ENCODE measurements around the gene VEPH1. TPM values are rescaled to one million over a fixed set of nuclear protein-coding genes. Genes with fewer than 3 reads are reported as not detected.
"Not testable (repeated sequence)": the region's sequence is repeated elsewhere in the genome, so short reads cannot be mapped to it uniquely, and the experiment has no call there.

Gene VEPH1
- total RNA-seq, 2 experiments from 2014 or later: not detected

DNA sequence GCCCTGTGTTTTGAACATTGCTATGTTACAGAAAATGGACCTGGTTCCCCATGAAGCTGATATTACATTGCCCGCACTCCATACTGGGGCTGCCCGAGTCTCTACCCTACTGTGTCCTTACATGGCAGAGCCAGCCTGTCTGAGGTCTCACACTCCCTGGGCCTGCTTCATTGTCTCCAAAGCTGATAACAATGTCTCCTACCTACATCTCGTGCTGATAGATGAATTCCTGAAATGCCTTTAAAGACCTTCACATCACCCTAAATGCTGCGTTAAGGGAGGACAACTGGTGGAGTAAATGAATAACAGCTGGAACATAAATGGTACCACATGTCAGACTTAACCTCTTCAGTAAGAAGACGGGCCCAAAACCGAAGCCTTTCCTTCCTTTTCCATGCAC, 129.4 kb downstream of the VEPH1 start:
- no peak overlapping the region for H3K4me3 Mint-ChIP-seq
- H3K27me3 Mint-ChIP-seq: no peaks in the 10 kb centered on the region
- no peaks in the 10 kb centered on the region for H3K36me3 Mint-ChIP-seq
- H3K27ac Mint-ChIP-seq: no peak overlapping the region
- ATAC-seq (no peak), DNase-seq (no peak)
- H3K4me1 Mint-ChIP-seq: no peaks in the 10 kb centered on the region
- CTCF ChIA-PET: no interaction called here
- H3K9me3 Mint-ChIP-seq (ENCODE audit: low read depth): no peaks in the 10 kb centered on the region

DNA sequence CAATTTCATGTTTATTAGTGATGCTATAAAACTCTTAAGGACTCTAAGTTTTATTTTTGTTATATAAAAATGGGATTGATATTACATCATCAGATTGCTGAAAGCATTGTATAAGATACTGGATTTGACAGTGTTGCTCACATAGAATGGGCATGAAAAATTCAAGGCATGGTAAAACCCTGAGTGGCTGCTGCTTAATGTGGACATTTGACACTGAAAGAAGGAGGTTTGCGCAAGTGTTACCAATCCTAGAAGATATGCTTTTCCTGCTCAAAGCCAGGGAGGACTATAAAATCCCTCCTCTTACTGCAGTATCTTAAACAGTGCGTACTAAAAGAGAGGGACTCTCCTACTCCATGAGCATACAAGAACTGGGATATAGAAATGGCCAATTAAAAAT, 132.3 kb downstream of the VEPH1 start:
- DNase-seq (no peak), ATAC-seq (no peak)
- no peaks in the 10 kb centered on the region for H3K9me3 Mint-ChIP-seq (ENCODE audit: low read depth)
- no peak overlapping the region for H3K4me3 Mint-ChIP-seq
- no peaks in the 10 kb centered on the region for H3K36me3 Mint-ChIP-seq
- no peaks in the 10 kb centered on the region for H3K4me1 Mint-ChIP-seq
- no peak overlapping the region for H3K27ac Mint-ChIP-seq
- CTCF ChIA-PET: no interaction called here
- H3K27me3 Mint-ChIP-seq: no peaks in the 10 kb centered on the region

DNA sequence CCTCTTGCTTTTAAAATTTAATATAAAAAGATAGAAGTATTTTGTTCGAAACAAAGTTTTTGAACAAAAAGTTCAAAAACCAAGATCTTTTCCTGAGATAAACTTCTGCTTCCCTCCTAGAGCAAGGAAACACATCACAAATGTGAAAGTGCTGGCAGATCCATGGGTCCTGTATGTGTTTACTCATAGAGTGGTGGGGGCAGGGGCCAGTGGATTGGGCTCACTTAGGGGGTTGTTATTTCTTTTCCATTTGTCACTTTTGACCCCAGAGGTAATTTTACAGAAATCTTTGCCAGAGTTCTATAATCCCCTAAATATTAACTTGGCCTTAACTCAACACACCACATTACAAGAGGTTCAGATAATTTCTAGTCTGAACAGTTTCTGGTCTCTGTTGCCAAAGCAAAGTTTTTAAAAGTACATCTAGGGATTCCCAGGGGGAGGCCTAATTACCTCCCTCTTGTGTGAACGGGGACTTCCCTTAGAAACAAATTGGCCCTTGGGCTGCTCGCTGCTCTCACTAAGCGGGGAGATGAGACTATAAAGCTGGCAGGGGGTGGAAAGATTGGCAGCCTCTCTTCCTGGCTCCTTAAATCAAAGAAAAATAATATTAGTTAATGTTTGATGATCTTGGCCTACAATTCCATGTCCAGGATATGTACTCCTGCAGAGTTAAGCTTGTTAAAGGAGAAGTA, 133.3 kb downstream of the VEPH1 start:
- no peak for DNase-seq
- H3K27me3 Mint-ChIP-seq: no peaks in the 10 kb centered on the region
- H3K4me3 Mint-ChIP-seq: no peak overlapping the region
- no peaks in the 10 kb centered on the region for H3K36me3 Mint-ChIP-seq
- no peak overlapping the region for H3K27ac Mint-ChIP-seq
- H3K4me1 Mint-ChIP-seq: no peaks in the 10 kb centered on the region
- H3K9me3 Mint-ChIP-seq (ENCODE audit: low read depth): no peaks in the 10 kb centered on the region
- CTCF ChIA-PET: no interaction called here
- ATAC-seq: no peak

DNA sequence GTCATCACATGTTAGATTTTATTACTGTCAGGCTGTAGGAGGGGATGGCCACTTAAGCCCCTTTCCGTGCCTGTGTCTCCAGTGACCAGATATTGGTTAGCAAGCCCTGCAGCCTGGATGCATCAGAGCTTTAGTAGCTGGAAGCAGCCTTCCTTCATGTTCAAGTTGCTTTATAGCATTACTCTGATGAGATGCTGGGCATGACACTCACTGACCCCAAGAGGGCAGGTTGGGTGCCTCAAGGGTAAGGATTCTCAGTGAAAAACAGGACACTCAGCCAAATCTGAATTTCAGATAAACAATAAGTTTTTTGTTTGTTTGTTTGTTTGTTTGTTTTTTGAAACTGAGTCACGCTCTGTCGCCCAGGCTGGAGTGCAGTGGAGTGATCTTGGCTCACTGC, 135.0 kb downstream of the VEPH1 start:
- no peak overlapping the region for H3K4me3 Mint-ChIP-seq
- CTCF ChIA-PET: no interaction called here
- H3K27me3 Mint-ChIP-seq: no peaks in the 10 kb centered on the region
- ATAC-seq (no peak), DNase-seq (no peak)
- no peaks in the 10 kb centered on the region for H3K4me1 Mint-ChIP-seq
- no peak overlapping the region for H3K27ac Mint-ChIP-seq
- H3K36me3 Mint-ChIP-seq: no peaks in the 10 kb centered on the region
- no peaks in the 10 kb centered on the region for H3K9me3 Mint-ChIP-seq (ENCODE audit: low read depth)

DNA sequence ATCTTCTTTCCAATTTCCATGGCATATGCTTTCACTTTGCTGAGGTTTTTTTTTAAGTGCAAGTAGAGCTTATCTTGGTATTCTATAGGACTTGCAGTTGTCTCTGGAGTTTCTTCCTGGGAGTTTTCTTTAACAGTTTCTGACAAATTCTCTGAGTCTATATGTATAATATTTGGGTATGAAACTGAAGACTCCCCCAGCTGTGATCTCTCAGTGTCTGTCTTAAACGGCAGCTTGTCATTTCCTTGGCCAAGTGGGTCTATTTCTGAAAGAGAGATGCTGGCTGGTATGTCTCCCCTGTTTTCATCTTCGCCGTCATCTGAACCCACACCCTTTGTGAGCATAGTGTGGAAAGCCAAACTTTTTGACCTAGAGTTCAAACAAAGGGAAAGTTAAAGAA, 139.8 kb downstream of the VEPH1 start:
- no peak overlapping the region for H3K4me3 Mint-ChIP-seq
- H3K4me1 Mint-ChIP-seq: no peaks in the 10 kb centered on the region
- DNase-seq: no peak
- CTCF ChIA-PET: no interaction called here
- H3K36me3 Mint-ChIP-seq: no peaks in the 10 kb centered on the region
- ATAC-seq: no peak
- H3K27ac Mint-ChIP-seq: no peak overlapping the region
- H3K27me3 Mint-ChIP-seq: no peaks in the 10 kb centered on the region
- H3K9me3 Mint-ChIP-seq (ENCODE audit: low read depth): no peaks in the 10 kb centered on the region

DNA sequence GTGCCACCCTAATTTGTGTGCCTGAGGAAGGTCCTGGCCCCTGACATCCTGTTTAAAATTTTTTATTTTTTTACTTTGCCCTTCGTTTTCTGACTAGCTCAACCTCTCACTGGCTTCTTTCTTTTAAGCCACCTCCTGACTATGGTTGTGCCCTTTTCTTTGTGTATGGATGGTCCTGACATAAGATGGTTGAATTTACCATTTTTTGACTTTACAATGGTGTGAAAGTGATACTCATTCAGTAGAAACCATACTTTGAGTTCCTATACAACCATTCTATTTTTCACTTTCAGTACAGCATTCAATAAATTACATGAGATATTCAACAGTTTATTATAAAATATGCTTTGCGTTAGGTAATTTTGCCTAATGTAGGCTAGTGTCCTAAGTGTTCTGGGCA, 140.9 kb downstream of the VEPH1 start:
- ATAC-seq (no peak), DNase-seq (no peak)
- H3K4me1 Mint-ChIP-seq: no peaks in the 10 kb centered on the region

DNA sequence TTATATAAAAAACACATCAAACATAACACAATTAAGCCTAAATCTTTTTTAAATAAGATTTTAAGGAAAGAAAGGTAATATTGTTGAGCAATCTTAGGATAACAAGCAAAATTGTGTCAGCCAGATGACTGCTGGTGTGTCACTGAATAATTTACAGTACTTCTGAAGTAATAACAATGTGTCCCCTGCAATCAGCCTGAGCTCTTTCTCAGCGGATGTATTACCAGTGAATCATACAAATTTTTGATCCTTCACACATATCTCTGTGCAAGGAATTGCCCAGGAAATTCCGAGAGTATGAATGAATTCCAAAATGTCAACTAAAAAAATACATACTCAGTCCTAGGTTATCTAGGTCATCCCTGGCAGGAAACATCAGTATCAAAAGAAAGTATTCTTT, 143.2 kb downstream of the VEPH1 start:
- H3K36me3 Mint-ChIP-seq: no peaks in the 10 kb centered on the region
- DNase-seq (no peak), ATAC-seq (no peak)
- no peaks in the 10 kb centered on the region for H3K9me3 Mint-ChIP-seq (ENCODE audit: low read depth)
- no peaks in the 10 kb centered on the region for H3K4me1 Mint-ChIP-seq
- no peaks in the 10 kb centered on the region for H3K27me3 Mint-ChIP-seq
- no peak overlapping the region for H3K4me3 Mint-ChIP-seq
- H3K27ac Mint-ChIP-seq: no peak overlapping the region
- CTCF ChIA-PET: no interaction called here

More for the DNA sequence above, 140.9 kb downstream of the VEPH1 start:
- CTCF ChIA-PET: no interaction called here
- Mint-ChIP-seq H3K9me3 (ENCODE audit: low read depth) (no peaks in the 10 kb centered on the region), H3K27ac (no peak overlapping the region), H3K4me3 (no peak overlapping the region), H3K27me3 (no peaks in the 10 kb centered on the region), H3K36me3 (no peaks in the 10 kb centered on the region)

DNA sequence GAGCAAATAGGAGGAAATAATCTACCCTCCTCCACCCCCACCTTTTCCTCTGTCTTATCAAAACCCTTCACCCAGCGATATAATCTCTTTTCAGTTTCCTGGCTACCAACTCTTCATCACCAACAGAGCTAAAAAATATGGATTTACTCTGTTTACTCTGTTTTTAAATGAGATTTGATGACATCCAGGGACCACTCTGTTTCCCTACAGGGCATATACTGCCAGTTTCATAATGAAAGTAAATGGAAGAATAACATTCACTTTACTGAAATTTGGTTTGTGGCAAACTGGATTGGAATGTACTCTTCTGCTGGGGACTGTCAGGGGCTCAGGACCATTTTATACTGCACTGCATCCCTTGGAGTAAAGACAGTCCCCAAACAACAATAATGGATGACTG, 146.7 kb downstream of the VEPH1 start:
- Mint-ChIP-seq H3K4me1 (no peaks in the 10 kb centered on the region), H3K36me3 (no peaks in the 10 kb centered on the region)
- ATAC-seq: no peak

DNA sequence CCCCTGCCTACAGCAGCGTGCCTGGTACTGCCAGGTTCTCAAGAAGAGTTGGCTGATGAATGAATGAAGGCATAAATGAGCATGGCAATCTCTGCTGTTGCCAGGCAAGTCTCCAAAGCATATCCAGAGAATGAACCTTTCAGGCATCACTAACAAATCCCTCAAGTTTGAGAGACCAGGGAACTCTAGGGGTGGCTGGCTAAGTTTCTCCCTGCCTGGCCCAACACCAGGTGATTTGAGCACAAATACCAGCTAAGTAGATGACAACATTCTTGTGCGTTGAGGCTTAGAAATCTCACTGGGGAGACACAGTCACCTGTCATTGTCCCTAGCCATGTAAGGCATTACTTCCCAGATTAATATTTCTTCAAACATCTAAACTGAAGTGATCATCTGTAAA, 147.9 kb downstream of the VEPH1 start:
- H3K4me1 Mint-ChIP-seq: no peaks in the 10 kb centered on the region
- no peak for DNase-seq
- no peak for ATAC-seq
- H3K4me3 Mint-ChIP-seq: no peak overlapping the region
- H3K27me3 Mint-ChIP-seq: no peaks in the 10 kb centered on the region
- H3K9me3 Mint-ChIP-seq (ENCODE audit: low read depth): no peaks in the 10 kb centered on the region
- CTCF ChIA-PET: no interaction called here
- no peak overlapping the region for H3K27ac Mint-ChIP-seq
- no peaks in the 10 kb centered on the region for H3K36me3 Mint-ChIP-seq

More for the DNA sequence above, 146.7 kb downstream of the VEPH1 start:
- Mint-ChIP-seq H3K27me3 (no peaks in the 10 kb centered on the region), H3K4me3 (no peak overlapping the region), H3K9me3 (ENCODE audit: low read depth) (no peaks in the 10 kb centered on the region), H3K27ac (no peak overlapping the region)
- CTCF ChIA-PET: no interaction called here
- no peak for DNase-seq

DNA sequence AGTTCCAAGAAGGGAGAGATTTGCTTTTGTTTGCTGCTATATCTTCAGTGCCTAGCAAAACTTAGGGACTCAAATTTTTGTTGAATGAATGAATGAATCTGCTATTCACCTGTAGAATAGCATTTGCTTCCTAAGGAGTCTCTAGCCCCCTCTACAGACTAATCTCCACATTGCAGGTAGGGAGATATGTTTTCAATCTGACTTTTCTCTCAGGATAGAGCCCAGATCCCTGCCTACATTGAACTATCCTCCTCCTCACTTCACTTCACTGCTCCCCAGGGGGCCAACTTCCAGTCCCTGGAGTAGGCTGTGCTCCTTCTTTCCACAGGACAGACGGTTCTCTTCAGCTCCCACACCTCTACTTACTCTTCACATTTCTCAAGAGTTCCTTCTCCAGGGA, 148.5 kb downstream of the VEPH1 start:
- no peak for ATAC-seq
- no peak for DNase-seq
- Mint-ChIP-seq H3K4me3 (no peak overlapping the region), H3K9me3 (ENCODE audit: low read depth) (no peaks in the 10 kb centered on the region), H3K27me3 (no peaks in the 10 kb centered on the region), H3K4me1 (no peaks in the 10 kb centered on the region), H3K36me3 (no peaks in the 10 kb centered on the region), H3K27ac (no peak overlapping the region)
- CTCF ChIA-PET: no interaction called here

DNA sequence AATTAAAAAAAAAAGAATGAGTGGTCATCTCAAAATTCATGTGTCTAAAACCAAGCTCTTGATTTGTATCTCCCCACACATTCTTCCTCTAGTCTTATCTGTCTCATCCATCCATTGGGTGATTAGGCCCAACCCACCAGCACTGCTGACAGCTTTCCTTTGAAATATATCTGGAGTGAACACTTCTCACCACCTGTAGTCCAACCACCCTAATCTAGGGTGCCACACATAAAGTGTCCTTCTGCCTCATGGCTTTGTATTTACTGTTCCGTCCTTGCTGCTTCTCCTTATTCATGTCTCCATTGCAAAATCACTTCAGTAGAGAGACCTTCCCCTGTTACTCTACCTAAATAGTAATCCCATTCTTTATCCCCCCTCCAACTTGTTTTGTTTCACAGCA, 149.0 kb downstream of the VEPH1 start:
- Mint-ChIP-seq H3K9me3 (ENCODE audit: low read depth) (no peaks in the 10 kb centered on the region), H3K27ac (no peak overlapping the region), H3K4me3 (no peak overlapping the region), H3K36me3 (no peaks in the 10 kb centered on the region), H3K4me1 (no peaks in the 10 kb centered on the region), H3K27me3 (no peaks in the 10 kb centered on the region)
- DNase-seq (no peak), ATAC-seq (no peak)
- CTCF ChIA-PET: no interaction called here

DNA sequence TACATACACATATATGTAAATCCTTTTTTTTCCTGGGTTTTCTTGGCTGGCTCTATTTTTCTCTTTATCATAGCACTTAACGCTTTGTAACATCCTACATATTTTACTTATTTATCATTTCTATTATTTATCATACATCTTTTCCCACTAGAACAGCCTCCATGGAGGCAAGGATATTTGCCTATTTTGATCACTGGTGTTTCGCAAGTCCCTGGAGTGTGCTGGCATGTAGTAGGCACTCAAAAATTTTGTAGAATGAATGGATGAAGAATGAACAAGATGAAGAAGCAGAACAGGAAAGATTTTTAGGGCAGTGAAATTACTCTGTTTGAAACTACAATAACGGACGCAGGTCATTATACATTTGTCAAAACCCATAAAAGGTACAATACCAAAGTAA, 149.6 kb downstream of the VEPH1 start:
- DNase-seq (no peak), ATAC-seq (no peak)
- CTCF ChIA-PET: no interaction called here
- Mint-ChIP-seq H3K4me3 (no peak overlapping the region), H3K27ac (no peak overlapping the region), H3K27me3 (no peaks in the 10 kb centered on the region), H3K36me3 (no peaks in the 10 kb centered on the region), H3K4me1 (no peaks in the 10 kb centered on the region), H3K9me3 (ENCODE audit: low read depth) (no peaks in the 10 kb centered on the region)

DNA sequence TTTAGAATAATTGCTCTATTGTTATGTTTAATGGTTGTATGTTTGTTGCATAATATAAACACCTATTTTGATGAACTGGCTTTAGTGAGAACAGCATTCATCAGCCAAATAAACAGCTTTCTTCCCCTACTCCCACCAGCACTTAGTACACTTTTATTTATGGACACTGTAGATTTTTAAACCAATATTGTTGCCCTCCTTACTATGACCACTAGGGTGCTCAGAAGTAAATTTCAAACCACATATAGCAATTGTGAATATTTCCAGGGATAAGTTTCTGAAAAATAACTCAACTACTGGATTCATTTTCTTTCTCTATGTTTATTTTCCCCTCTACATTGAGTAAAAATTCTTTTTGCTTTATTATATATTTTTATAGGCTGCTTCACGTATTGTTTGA, 151.2 kb downstream of the VEPH1 start:
- CTCF ChIA-PET: no interaction called here
- no peak for ATAC-seq
- no peaks in the 10 kb centered on the region for H3K36me3 Mint-ChIP-seq

DNA sequence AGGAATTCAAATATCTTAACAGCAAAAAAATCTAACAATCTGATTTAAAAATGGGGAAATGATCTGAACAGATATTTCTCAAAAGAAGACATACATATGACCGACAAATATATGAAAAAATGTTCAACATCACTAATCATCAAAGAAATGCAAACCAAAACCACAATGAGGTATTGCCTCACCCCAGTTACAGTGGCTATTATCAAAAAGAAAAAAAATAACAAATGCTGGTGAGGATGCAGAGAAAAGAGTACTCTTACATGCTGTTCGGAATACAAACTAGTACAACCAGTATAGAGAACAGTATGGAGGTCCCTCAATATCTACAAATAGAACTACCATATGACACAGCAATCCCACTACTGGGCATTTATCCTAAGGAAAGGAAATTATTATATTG, 152.6 kb downstream of the VEPH1 start:
- DNase-seq; ATAC-seq; H3K9me3 Mint-ChIP-seq (ENCODE audit: low read depth); H3K27me3 Mint-ChIP-seq; H3K4me3 Mint-ChIP-seq; CTCF ChIA-PET; H3K4me1 Mint-ChIP-seq; H3K27ac Mint-ChIP-seq; H3K36me3 Mint-ChIP-seq: not testable (repeated sequence)

More for the DNA sequence above, 151.2 kb downstream of the VEPH1 start:
- H3K27ac Mint-ChIP-seq: no peak overlapping the region
- no peaks in the 10 kb centered on the region for H3K4me1 Mint-ChIP-seq
- DNase-seq: no peak
- no peaks in the 10 kb centered on the region for H3K9me3 Mint-ChIP-seq (ENCODE audit: low read depth)
- no peaks in the 10 kb centered on the region for H3K27me3 Mint-ChIP-seq
- no peak overlapping the region for H3K4me3 Mint-ChIP-seq
